Stimulated activated memory B cell treated with anti-CD40 and anti-IgM and Interleukin-4, amounts not matched to agents 10 μg/mL and 1 μg/mL and 100 μg/mL, for 72 hours (primary cell): Measurements from ENCODE around the gene KIF6.

ENCODE experiments used
- ATAC-seq: fragments of 150-1000 bp; cut with Tn5 transposase; 2 replicates; pipeline ENCODE4 v1.10.0; 2021
- H3K27ac Mint-ChIP-seq: one replicate; pipeline ENCODE4 v1.8.0; 2022; ENCODE audit warnings: mild to moderate bottlenecking, mixed read lengths
- H3K27me3 Mint-ChIP-seq: one replicate; pipeline ENCODE4 v1.8.0; 2022; ENCODE audit warnings: mixed read lengths
- H3K36me3 Mint-ChIP-seq: one replicate; pipeline ENCODE4 v1.8.0; 2022; ENCODE audit warnings: mixed read lengths
- H3K4me1 Mint-ChIP-seq: one replicate; pipeline ENCODE4 v1.8.0; 2022; ENCODE audit warnings: mixed read lengths
- H3K4me3 Mint-ChIP-seq: one replicate; pipeline ENCODE4 v1.8.0; 2022; ENCODE audit warnings: mild to moderate bottlenecking, moderate library complexity, mixed read lengths
- H3K9me3 Mint-ChIP-seq: one replicate; pipeline ENCODE4 v1.8.0; 2022; ENCODE audit warnings: mixed read lengths

The KIF6 gene

DNA sequence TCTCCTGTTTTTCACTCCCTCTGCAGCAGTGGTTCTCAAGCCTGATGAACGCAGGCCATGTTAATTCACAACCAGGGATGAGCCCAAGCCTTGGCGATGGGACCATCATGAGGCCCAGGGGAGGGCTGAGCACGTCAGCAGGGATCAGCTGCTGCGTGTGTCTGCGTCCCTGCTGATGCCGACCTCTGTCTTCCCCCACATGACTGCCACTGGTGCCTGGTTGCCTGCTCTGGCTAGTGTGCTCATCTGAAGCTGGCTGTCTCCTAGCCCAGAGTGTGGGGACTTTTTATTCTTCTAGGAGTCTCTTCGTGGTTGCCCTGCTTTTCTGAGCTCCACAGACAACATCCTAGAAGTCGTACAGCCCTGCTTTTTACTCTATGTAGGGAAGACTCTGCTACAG is 361.9 kb downstream of the KIF6 start:
- H3K27me3 Mint-ChIP-seq = peaks cover 41% of the 10 kb centered on the region
- ATAC-seq = no peak
- H3K27ac Mint-ChIP-seq = no peak overlapping the region
- H3K9me3 Mint-ChIP-seq = no peaks in the 10 kb centered on the region
- no peaks in the 10 kb centered on the region for H3K36me3 Mint-ChIP-seq
- peaks cover 6% of the 10 kb centered on the region for H3K4me1 Mint-ChIP-seq
- H3K4me3 Mint-ChIP-seq = no peak overlapping the region

DNA sequence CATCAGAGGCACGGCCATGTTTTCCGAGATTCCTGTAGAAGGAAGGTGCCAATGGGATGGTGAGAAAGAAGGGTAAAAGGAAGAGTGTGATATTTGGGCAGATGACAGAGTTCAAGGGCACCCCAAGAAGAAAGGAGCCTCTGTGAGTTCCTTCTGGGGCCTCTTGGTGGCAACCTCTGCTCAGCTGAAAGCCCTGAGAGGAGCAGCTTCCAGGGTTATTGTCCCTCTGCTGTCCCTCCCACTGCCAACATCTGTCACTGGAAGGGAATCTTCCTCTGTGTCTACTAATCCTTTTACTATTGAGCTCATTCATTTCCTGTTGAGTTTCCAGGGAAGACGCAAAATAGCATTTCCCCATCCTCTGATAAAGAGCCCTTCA is 362.7 kb downstream of the KIF6 start:
- H3K27me3 Mint-ChIP-seq = peaks cover 41% of the 10 kb centered on the region
- no peaks in the 10 kb centered on the region for H3K9me3 Mint-ChIP-seq
- peaks cover 6% of the 10 kb centered on the region for H3K4me1 Mint-ChIP-seq
- H3K27ac Mint-ChIP-seq = no peak overlapping the region
- H3K4me3 Mint-ChIP-seq = no peak overlapping the region
- no peaks in the 10 kb centered on the region for H3K36me3 Mint-ChIP-seq
- ATAC-seq = no peak

DNA sequence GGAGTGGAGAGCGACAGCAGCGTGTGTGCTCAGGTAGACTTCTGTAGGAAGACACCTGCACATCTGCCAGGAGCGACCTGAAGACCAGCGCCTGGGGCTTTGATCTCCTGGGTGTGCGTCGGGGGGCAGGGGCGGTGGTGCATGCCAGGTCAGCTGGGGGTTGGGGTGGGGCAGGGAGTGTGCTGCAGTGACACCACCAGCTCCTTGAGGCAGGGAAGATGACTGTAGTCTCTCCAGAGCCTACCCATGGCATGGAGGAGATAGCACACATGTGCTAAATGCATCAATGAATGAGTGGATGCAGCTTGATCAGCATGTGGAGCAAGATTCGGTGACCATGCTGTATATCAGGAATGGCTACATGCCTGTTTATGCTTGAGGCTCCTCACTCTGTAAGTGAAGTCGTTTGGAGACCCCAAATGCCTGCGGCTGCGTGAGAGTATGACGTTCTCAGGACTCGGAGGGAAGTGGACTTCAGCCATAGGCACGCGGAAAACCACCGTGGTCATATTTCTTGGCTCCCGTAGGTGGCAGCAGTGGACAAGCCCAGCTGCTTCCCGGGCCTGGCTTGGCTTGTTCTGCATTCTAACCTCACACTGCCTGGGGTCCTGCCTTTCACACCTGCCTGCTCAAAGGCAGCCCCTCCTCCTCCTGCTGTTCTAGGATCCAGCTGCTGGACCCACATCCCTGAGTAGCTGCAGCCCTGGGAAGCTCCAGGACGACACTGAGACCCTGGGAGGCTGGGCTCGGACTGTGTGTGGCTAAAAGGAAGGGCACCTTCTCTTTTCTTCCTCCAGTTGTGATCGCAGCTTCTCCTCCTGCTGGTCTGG is 363.3 kb downstream of the KIF6 start:
- Mint-ChIP-seq H3K4me3 (no peak overlapping the region), H3K9me3 (no peaks in the 10 kb centered on the region), H3K27ac (no peak overlapping the region), H3K4me1 (peaks cover 6% of the 10 kb centered on the region), H3K36me3 (no peaks in the 10 kb centered on the region), H3K27me3 (peaks cover 46% of the 10 kb centered on the region)
- ATAC-seq = peak; percentile 72

DNA sequence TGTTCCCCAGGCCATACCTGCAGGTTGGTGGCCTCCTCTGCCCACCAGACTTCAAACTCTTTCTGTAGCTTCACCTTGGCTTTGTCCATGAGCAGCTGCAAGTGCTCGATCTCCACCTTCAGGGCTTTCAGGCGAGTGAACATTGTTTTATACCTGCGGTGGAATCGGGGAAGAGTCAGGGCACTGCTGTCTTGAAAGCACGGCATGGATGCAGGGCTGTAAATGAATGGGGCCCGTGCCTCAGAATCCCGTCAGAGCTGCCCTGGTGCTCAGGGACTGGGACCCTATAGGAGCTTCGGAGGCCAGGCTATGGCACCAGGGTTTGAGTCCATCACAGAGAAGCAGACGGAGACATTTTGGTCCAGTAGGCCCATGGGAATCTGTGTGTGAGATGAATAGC is 364.8 kb downstream of the KIF6 start:
- H3K9me3 Mint-ChIP-seq = no peaks in the 10 kb centered on the region
- no peak overlapping the region for H3K27ac Mint-ChIP-seq
- ATAC-seq = no peak
- no peak overlapping the region for H3K4me3 Mint-ChIP-seq
- peaks cover 43% of the 10 kb centered on the region for H3K27me3 Mint-ChIP-seq
- peaks cover 6% of the 10 kb centered on the region for H3K4me1 Mint-ChIP-seq
- no peaks in the 10 kb centered on the region for H3K36me3 Mint-ChIP-seq

DNA sequence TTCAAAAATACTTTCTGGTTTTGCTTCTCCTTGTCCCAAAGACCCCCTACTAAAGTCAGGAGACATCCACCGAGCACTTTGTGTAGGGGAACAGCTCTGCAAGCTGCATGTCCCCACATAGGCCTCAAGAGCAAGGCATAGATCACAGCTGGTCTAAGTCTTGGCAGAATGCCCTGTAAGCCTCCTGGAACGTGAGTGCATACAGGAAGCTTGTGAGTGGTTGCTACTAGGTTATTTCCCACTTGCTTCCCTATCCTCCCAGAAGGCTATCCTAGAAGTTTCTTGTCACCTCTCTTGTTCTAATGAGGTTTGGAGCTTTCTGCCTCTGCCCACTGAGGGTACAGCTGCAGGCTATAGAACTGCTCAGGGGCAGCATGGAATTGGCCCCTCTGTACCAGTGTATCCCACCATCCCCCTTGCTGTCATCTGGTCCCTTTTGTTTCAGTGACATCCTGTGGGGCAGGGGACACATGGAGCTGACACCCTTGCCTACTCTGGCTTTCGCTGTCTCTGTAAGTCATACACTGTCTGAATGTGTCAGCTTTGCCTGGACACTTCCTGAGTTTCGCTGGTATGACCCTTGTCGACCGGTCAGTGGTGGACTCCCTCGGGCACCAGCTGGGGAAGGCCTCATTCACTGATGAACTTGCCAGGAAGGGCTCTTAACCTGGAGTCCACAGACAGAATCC is 367.1 kb downstream of the KIF6 start:
- Mint-ChIP-seq H3K4me3 (no peak overlapping the region), H3K27ac (no peak overlapping the region)
- ATAC-seq = no peak

DNA sequence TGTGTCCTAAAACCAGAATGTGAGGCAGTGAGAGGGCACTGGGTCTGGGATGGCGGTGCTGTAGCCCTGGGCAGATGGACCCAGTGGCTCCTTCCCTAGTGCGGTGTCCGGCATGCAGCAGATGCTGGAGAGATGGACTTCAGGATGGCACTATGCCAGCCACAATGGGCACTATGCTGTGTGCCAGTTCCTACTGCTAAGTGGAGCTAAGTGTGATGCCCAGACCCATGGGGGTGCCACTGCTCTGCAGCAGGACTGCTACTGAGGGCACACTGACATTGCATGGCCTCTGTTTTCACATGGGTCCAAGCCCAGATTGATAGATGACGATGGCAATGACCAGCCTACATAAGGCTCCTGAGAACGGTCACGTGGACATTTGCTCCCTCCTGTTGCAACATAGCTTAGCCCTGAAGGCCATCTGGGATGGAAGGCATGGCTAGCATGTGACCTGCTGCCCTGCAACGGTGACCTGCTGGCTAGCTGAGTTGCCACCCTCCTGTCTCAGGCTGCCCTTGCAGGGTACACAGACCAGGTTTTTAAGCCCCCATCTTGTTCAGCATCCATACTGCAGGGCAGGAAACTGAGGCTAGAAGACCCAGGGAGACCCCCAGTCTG is 371.4 kb downstream of the KIF6 start:
- H3K9me3 Mint-ChIP-seq = no peaks in the 10 kb centered on the region
- no peak overlapping the region for H3K27ac Mint-ChIP-seq
- H3K27me3 Mint-ChIP-seq = peaks cover 13% of the 10 kb centered on the region
- H3K36me3 Mint-ChIP-seq = no peaks in the 10 kb centered on the region
- ATAC-seq = no peak
- H3K4me3 Mint-ChIP-seq = no peak overlapping the region
- H3K4me1 Mint-ChIP-seq = no peaks in the 10 kb centered on the region

More for the DNA sequence above, 367.1 kb downstream of the KIF6 start:
- Mint-ChIP-seq H3K27me3 (peaks cover 32% of the 10 kb centered on the region), H3K9me3 (no peaks in the 10 kb centered on the region), H3K4me1 (peaks cover 6% of the 10 kb centered on the region), H3K36me3 (no peaks in the 10 kb centered on the region)

DNA sequence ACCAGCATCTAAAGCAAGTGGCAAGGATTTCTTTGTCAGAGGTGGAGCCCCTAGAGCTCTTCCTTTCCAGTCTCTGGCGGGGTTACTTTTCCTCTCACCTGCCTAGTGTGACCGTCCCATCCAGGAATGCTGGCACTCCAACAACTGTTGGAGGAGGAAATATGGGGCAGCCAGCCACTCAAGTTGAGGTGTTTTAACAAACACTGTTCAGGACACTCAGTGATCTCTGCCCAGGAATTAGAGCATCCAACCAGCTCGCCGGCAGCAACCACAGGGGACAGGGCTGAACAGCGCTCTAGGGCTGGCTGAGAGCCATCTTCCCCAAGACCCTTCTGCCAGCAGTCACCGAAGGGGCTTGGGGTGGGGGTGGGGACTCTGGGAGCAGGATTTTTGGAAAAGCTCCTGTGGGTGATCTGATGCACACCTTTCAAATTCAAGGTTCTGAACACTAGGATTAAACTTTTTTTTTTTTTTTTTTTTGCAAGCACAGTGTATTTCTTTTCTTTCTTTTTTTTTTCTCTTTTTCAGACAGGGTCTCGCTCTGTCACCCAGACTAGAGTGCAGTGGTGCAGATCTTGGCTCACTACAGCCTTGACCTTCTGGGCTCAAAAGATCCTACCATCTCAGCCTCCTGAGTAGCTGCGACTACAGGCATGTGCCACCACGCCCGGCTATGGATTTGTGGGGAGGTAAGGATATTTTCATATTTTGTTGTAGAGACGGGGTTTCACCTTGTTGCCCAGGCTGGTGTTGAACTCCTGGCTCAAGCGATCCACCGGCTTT is 374.3 kb downstream of the KIF6 start:
- H3K4me1 Mint-ChIP-seq = peaks cover 7% of the 10 kb centered on the region
- H3K27me3 Mint-ChIP-seq = no peaks in the 10 kb centered on the region
- H3K36me3 Mint-ChIP-seq = no peaks in the 10 kb centered on the region
- no peak overlapping the region for H3K27ac Mint-ChIP-seq
- no peak overlapping the region for H3K4me3 Mint-ChIP-seq
- ATAC-seq = no peak
- no peaks in the 10 kb centered on the region for H3K9me3 Mint-ChIP-seq

DNA sequence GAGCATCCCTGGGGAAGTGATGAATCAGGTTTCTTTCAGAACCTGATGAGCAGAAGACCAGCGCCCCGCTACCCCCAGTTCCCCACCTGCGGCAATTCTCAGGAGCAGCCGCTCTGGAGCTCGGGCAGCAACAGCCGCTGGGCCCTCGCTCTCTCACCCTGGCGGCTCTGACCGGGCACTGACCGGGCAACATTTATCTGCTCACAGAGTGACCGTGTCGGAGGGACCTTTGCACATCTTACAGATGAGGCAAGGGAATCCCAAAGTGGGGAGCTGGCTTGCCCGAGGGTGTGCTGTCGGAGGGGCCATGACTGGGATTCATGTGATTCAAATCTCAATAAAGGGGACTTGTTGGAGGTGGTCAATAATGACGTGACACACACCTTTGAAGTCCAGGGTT is 376.5 kb downstream of the KIF6 start:
- Mint-ChIP-seq H3K27ac (no peak overlapping the region), H3K36me3 (peaks cover 5% of the 10 kb centered on the region), H3K9me3 (peaks cover 6% of the 10 kb centered on the region), H3K4me3 (no peak overlapping the region), H3K4me1 (peaks cover 12% of the 10 kb centered on the region), H3K27me3 (no peaks in the 10 kb centered on the region)
- ATAC-seq = no peak

DNA sequence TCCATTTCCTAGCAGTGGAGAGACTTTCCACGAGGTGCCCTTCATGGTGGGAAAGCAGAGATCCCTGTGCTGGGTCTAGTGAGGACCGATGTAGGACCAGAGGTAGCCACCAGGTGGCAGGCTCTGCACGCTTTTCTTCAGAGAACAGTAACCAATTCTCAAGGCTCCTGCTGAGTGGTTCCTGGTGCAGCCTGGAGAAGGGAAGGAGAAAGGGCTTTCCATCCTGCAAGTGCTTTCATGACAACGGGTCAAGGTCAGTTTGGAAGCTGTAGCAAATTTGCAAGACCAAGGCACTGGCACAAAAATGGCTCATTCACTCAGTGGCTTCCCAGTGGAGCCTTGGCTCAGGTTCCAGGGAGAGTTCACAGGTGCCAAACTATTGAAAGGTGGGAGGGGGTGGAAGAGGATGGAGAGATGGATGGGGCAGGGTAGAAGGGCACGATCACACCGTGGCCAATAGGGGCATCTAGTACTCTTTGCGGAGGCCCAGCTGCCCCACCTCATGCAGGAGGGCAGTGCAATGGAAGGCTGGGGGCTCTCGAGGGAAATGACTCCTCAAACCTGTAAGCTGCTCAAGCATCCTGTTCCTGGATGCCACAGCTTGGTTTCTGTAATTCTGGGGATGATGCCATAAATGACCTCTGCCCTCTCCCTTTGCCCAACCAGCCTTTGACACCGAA is 377.2 kb downstream of the KIF6 start:
- ATAC-seq = no peak
- Mint-ChIP-seq H3K27ac (peak overlapping the region; percentile 8), H3K9me3 (peaks cover 6% of the 10 kb centered on the region)

DNA sequence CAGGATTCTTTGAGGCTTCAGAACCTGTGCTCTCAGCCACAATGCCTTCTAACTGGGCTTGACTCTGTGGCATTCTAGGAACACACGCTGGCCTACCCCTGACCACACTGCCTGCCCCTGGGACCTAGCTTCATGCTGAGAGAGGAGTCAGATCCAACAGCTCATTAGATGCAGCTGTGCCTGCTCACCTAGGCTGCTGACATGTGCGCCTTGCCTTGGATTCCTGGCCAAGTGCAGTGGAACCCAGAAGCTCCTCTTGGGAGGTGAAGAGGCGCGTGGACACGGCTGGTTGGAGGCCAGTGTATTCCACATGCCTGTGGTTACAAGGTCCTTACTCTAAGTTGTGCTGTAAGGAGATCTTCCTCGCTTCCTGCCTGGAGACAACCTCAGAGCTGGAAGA is 378.0 kb downstream of the KIF6 start:
- H3K9me3 Mint-ChIP-seq = peaks cover 6% of the 10 kb centered on the region
- H3K36me3 Mint-ChIP-seq = peaks cover 5% of the 10 kb centered on the region
- H3K27me3 Mint-ChIP-seq = no peaks in the 10 kb centered on the region
- H3K4me3 Mint-ChIP-seq = no peak overlapping the region
- ATAC-seq = no peak
- peaks cover 12% of the 10 kb centered on the region for H3K4me1 Mint-ChIP-seq
- H3K27ac Mint-ChIP-seq = peak overlapping the region; percentile 8

More for the DNA sequence above, 377.2 kb downstream of the KIF6 start:
- Mint-ChIP-seq H3K36me3 (peaks cover 5% of the 10 kb centered on the region), H3K4me1 (peaks cover 12% of the 10 kb centered on the region), H3K27me3 (no peaks in the 10 kb centered on the region), H3K4me3 (no peak overlapping the region)

DNA sequence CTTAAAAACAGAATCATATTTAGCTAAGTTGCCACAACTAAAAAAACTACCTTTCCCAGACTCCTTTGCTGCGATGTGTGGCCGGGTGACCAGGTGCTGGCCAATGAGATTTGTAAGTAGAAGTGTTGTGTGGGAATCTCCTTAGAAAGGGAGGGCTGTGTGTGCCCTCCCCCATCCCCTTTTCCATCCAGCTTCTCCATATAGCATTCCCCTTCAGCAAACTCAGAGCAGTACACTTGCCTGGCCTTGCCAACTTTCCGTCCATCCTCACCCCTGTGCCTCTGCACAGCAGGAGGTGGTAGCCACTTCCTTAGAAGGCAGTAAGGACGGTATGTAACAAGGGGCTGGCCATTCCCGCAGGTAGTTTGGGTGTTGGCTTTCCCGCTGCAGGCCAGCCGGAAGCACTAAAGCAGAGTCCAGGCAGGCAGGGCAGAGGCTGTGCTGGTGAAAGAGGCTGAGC is 380.4 kb downstream of the KIF6 start:
- Mint-ChIP-seq H3K27ac (no peak overlapping the region), H3K4me3 (no peak overlapping the region), H3K9me3 (peaks cover 6% of the 10 kb centered on the region), H3K27me3 (peaks cover 4% of the 10 kb centered on the region), H3K36me3 (peaks cover 5% of the 10 kb centered on the region), H3K4me1 (peaks cover 12% of the 10 kb centered on the region)
- ATAC-seq = no peak

DNA sequence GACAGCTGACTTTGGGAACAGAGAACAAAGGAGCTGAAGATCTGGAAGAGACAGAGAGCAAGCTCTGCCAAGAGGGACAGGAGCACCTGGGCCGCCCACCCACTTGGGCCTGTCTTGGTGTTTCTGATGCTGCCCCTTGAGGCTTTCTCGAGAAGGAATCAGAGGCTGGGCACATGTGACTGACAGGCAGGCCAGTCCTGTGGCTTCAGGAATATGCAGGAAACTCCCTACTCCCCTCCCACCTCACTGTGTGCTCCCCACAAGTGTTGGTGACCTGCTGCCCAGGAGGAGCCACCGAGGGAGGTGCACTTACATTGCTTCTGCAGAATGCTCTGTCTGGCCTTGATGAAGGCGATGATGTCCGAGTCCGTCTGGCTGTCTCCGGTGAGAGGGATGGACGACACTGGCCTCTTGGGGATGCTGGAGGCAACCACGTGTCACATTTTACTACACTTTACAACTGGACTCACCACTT is 381.8 kb downstream of the KIF6 start:
- H3K9me3 Mint-ChIP-seq = peaks cover 6% of the 10 kb centered on the region
- H3K4me3 Mint-ChIP-seq = no peak overlapping the region
- peaks cover 15% of the 10 kb centered on the region for H3K27me3 Mint-ChIP-seq

DNA sequence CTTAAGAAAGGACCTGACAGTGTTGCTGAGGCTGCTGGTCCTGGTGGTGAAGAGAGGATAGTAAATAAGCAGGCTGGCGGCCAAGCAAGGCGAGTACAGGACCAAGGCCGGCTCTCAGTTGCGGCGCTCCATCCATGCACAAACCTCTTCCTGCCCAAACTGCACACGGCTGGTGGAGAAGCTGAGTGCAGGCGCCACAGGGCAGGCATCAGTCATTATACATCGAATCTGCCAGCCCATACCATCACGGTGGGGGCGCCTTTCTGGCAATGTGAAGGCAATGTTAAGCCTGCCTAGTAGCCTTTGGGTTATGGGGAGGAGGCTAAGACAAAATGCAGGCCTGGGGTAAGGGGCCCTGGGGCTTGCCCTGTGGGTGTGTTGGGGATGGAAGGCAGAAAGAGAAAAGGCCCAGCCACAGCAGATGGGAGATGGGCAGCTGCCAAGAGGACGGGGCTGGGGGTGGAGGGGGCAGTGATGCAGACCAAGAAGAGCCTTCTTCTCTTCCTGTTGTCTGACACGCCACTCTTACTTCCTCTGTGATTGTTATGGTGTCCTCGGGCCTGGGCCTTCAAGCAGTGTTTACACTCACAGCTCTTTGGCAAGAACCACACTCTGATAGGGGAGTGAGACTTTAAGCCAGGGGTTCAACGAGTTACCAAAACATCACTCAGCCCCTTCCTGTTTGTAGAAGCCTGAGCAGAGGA is 382.4 kb downstream of the KIF6 start:
- peak; percentile 78 for ATAC-seq
- Mint-ChIP-seq H3K4me3 (no peak overlapping the region), H3K4me1 (peaks cover 9% of the 10 kb centered on the region), H3K9me3 (peaks cover 6% of the 10 kb centered on the region), H3K27me3 (peaks cover 21% of the 10 kb centered on the region), H3K36me3 (peaks cover 5% of the 10 kb centered on the region), H3K27ac (no peak overlapping the region)

More for the DNA sequence above, 381.8 kb downstream of the KIF6 start:
- Mint-ChIP-seq H3K27ac (no peak overlapping the region), H3K4me1 (peaks cover 12% of the 10 kb centered on the region), H3K36me3 (peaks cover 5% of the 10 kb centered on the region)
- ATAC-seq = no peak

DNA sequence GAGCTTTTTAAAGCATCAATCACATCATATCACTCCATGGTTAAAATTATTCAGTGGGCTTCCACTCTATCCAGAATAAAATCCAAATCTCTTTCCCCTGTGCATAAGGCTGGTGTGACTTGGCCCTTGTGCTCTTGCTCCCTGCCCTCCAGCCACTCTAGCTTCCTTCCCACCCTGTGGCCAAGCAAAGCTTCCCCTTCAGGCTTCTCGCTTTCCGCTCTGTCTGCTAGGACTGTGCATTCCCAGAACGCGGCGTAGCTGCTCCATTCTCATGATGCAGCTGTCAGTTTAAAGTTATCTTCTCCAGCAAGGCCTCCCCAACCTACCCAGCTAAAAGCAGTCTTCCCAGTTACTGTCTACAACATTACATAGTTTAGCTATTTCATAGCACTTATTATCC is 383.3 kb downstream of the KIF6 start:
- H3K27ac Mint-ChIP-seq = no peak overlapping the region
- H3K4me3 Mint-ChIP-seq = no peak overlapping the region
- H3K9me3 Mint-ChIP-seq = peaks cover 6% of the 10 kb centered on the region
- peaks cover 30% of the 10 kb centered on the region for H3K27me3 Mint-ChIP-seq
- peaks cover 12% of the 10 kb centered on the region for H3K4me1 Mint-ChIP-seq
- peaks cover 5% of the 10 kb centered on the region for H3K36me3 Mint-ChIP-seq
- no peak for ATAC-seq
